Epithelial cell of proximal tubule (primary cell): ENCODE data around the gene HEATR5B. TPM values are rescaled to one million over a fixed set of nuclear protein-coding genes. Genes with fewer than 3 reads are reported as not detected.

Experiments used
- DNase-seq: peaks from one replicate; pipeline ENCODE4 v3.0.0-alpha.2; 2011; ENCODE audit warnings: low read depth
- H3K4me3 ChIP-seq: 2 replicates; pipeline ENCODE4 v1.5.1; 2011; ENCODE audit warnings: low read depth, mild to moderate bottlenecking, low read length
- CTCF ChIP-seq: conservative IDR thresholded peaks from 2 replicates; pipeline ENCODE4 v1.5.1; 2012; ENCODE audit warnings: low read depth, mild to moderate bottlenecking, low read length
- total RNA-seq: library from RNA; depleted of rRNA; stranded (reverse); fragments of >200 nt; gene quantifications from 2 replicates; pipeline ENCODE4 v1.2.3, GENCODE V29; 2015

Gene HEATR5B
- total RNA-seq, 1 donor from 2014 or later: 12.2 TPM

- no peak for DNase-seq
- no peak for TF ChIP-seq CTCF
- no peak overlapping the region for H3K4me3 ChIP-seq
Measured at GRCh38 chr2:37110306-37111212, 26.4 kb upstream of the HEATR5B start.

- no peak overlapping the region for H3K4me3 ChIP-seq
- no peak for TF ChIP-seq CTCF
- no peak for DNase-seq
Measured at GRCh38 chr2:37109523-37109922, 25.4 kb upstream of the HEATR5B start.

GRCh38 chr2:37105150-37105549, 21.0 kb upstream of the HEATR5B start:
- no peak for DNase-seq
- H3K4me3 ChIP-seq: no peak overlapping the region
- TF ChIP-seq CTCF: no peak

GRCh38 chr2:37104178-37104577, 20.0 kb upstream of the HEATR5B start:
- no peak overlapping the region for H3K4me3 ChIP-seq
- no peak for TF ChIP-seq CTCF
- DNase-seq: no peak

GRCh38 chr2:37102588-37102987, 18.4 kb upstream of the HEATR5B start:
- no peak for TF ChIP-seq CTCF
- H3K4me3 ChIP-seq: no peak overlapping the region
- DNase-seq: no peak

GRCh38 chr2:37100054-37100453, 15.9 kb upstream of the HEATR5B start:
- no peak for DNase-seq
- no peak for TF ChIP-seq CTCF
- no peak overlapping the region for H3K4me3 ChIP-seq

- H3K4me3 ChIP-seq: no peak overlapping the region
- no peak for DNase-seq
- no peak for TF ChIP-seq CTCF
Measured at GRCh38 chr2:37098416-37099118, 14.4 kb upstream of the HEATR5B start.
